Urothelium cell line (cell line): Measurements from ENCODE around the gene TEX13A.

Source experiments
- DNase-seq: peaks from one replicate; pipeline ENCODE4 v3.0.0; 2011; ENCODE audit warnings: low spot score, mixed read lengths
- FAIRE-seq: peaks from 2 replicates; lab custom pipeline; 2011; peaks lifted over from hg19 to GRCh38; lab: Jason Lieb, UNC

TEX13A gene

DNA sequence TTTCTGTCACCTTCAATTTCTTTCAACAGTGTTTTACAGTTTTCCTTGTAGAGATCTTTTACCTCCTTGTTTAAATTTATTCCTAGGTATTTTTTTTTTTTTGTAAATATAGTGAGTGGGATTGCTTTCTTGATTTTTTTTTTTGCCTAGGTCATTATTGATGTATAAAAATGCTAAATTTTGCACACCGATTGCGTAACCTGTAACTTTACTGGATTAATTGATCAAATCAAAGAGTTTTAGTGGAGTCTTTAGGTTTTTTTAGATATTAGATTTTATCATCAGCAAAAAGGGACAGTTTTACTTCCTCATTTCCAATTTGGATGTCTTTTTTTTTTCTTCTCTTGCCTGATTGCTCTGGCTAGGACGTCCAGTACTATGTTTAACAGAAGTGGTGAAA, 40.9 kb downstream of the TEX13A start:
- no peak for DNase-seq
- no peak for FAIRE-seq

DNA sequence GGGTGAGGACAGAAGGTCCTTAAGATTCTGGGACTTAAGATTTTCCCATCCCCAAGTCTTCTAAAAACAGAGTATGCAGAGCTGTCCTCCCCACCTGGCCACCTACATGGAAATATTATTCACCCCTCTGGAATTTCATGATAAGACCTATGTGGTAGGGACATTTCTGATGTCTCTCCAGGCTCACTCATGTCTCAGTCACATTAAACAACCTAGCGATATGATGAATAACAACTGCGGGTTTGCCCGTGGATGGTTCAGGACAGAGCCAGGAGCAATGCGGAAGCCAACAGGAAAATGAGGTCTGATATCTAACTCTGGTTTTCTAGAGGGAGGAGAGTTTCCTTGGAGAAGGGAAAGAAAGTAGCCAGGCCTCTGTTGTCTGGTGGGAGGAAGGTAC, 47.4 kb downstream of the TEX13A start:
- DNase-seq (no peak), FAIRE-seq (no peak)
